ENCODE data around the gene DLX6. TPM values are rescaled to one million over a fixed set of nuclear protein-coding genes. Genes with fewer than 3 reads are reported as not detected.
A peak's percentile ranks its signal among the peaks of the same experiment; 100 is the strongest.

The DLX6 gene
- total and polyA plus RNA-seq, 4 donors = 0.17 TPM; not detected in 3

DNA sequence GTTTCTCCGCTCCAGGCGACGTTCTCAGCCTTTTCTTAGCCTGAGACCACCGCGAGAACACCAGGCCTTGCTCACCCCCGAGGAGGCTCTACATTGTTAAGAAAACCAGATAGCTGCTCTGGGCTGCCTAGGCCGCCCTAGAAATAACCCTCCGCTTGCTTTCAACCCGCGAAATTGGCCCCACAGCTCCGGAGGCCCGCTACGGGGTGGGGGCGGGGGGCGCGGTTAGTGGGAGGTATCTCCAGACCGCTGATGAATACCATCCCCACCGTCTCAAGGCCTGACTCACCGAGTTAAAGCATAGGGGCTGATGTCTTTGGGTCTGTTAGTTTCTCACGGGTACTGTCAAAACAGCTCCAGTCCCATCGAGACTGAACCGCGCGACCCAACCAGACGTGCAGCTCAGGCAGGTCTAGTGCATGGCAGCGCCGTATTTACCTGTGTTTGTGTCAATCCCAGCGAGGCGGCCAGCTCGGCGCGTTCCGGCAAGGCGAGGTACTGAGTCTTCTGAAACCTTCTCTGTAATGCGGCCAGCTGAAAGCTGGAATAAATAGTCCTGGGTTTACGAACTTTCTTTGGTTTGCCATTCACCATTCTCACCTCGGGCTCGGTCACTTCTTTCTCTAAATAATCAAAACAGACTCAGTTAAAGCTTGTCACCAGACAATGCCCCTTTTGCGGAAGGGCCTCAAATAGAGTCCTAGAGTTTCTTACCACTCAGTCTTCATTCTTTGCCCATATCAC is 16.6 kb downstream of the DLX6 start:
- DNase-seq (ENCODE audit: low read depth in 4 of 6, low spot score in 6 of 6) = peak in 2 of 6 donors; percentile 30 to 54
- H3K4me1 ChIP-seq (ENCODE audit: control insufficient read depth, insufficient read depth, low read length) = peaks cover 64% of the 10 kb centered on the region

DNA sequence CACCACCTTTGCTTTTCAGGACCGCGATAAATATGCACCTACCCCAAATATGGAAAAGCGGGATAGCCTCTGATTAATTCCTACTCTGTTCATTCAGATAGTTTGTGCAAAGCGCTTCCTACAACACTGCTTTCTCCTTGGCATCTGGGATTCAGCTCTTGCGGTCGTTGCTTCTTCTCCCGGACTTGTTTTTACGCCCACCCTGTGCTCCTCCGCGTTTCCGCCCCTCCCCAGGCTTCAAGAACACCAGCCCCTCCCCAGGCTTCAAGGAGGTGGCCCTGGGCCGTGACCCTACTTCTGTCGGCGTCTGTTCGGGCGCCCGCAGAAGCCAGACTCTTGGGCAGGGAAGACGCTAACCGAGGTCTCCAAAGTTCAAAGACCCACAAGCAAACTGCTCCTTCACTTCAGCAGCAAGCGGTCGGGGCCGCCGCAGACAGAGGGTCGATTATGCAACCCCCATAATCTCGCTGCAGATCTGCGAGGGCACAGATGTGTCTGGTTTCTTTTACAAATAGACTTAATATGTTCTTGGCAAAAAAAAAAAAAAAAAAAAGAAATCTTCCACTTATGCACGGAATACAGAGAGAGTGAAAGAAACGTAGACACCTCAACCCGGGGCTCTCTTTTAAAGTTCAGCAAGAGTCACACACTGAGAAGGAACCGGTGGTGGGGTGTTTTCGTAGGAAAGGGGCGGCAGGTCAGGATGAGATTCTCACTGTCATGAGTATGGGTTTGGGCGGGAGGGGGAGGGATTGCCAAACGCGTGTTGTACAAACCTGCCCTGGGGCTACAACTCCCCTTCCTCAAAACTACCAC is 17.3 kb downstream of the DLX6 start:
- peaks cover 100% of the 10 kb centered on the region for H3K27me3 ChIP-seq (ENCODE audit: control insufficient read depth, insufficient read depth, low read length)
- 3% methylated on average over 22 of the region's 35 CpGs for WGBS (ENCODE audit: insufficient coverage)
- H3K4me3 ChIP-seq (ENCODE audit: low read depth, low read length) = no peak overlapping the region

More for the DNA sequence above, 16.6 kb downstream of the DLX6 start:
- no peak overlapping the region for H3K4me3 ChIP-seq (ENCODE audit: low read depth, low read length)
- no peaks in the 10 kb centered on the region for H3K36me3 ChIP-seq (ENCODE audit: control insufficient read depth, insufficient read depth, low read length)
- H3K27me3 ChIP-seq (ENCODE audit: control insufficient read depth, insufficient read depth, low read length) = peaks cover 100% of the 10 kb centered on the region
- no peaks in the 10 kb centered on the region for H3K9me3 ChIP-seq (ENCODE audit: control insufficient read depth, insufficient read depth, low read length)
- 3% methylated on average over 24 of the region's 39 CpGs for WGBS (ENCODE audit: insufficient coverage)
- no peak overlapping the region for H3K27ac ChIP-seq (ENCODE audit: low read depth, low read length)

DNA sequence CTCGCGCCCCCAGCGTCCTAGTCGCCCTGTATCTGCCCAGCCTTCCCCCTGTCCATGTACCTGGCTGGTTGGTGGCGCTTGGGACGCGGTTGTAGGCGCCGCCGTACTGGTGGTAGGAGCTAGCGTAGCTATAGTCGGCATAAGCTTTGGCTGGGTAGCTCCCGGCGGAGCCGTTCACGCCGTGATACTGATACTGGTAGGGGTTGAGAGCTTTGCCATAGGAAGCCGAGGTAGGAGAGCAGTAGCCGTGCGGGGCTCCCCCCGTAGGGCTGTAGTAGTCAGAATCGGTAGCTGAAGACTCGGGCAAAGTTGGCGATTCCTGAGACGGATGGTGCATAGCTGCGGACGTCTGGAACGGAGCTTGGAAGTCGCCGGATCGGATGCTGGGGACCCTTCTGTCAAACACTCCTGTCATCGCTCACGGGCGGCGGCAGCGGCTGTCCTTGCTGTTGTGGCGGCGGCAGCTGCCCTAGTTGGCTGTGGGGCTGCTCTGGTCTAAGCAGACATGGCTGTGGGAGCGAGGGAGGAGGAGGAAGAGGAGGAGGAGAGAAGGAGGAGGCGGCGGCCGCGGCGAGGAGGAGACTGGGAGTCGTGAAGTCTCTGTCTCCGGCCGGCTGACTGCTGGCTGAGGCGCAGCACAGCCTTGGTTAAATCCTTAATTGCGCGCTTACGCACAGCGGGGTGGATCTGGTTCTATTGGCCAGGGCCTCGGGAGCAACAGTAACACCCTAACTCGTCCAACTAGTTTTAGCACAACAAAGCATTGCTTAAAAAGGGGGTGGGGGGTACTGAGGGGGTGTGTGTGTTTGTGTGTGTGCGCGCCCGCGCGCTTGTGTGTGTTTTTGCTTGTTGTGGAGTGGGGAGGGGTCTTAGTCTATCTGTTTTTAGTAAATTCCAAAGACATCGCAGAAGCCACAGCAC is 19.1 kb downstream of the DLX6 start, which contains the start of gene DLX5:
Gene DLX5 (minus strand): TSS at position 623 of the 921 bp plus-strand sequence. CDS start 208 bp downstream, at position 415.
- Histone ChIP-seq H3K4me1 (ENCODE audit: control insufficient read depth, insufficient read depth, low read length) (peaks cover 51% of the 10 kb centered on the region), H3K9me3 (ENCODE audit: control insufficient read depth, insufficient read depth, low read length) (no peaks in the 10 kb centered on the region), H3K4me3 (ENCODE audit: low read depth, low read length) (peak within 1 kb of the TSS; percentile 36), H3K36me3 (ENCODE audit: control insufficient read depth, insufficient read depth, low read length) (no peaks in the 10 kb centered on the region), H3K27ac (ENCODE audit: low read depth, low read length) (no peak within 1 kb of the TSS), H3K27me3 (ENCODE audit: control insufficient read depth, insufficient read depth, low read length) (peaks cover 86% of the 10 kb centered on the region)
- DNase-seq (ENCODE audit: low read depth in 4 of 6, low spot score in 6 of 6) = peak in 2 of 6 donors; percentile 44 to 76
- 2% methylated on average over 49 of the region's 60 CpGs for WGBS (ENCODE audit: insufficient coverage)

More for the DNA sequence above, 17.3 kb downstream of the DLX6 start:
- H3K9me3 ChIP-seq (ENCODE audit: control insufficient read depth, insufficient read depth, low read length) = no peaks in the 10 kb centered on the region
- DNase-seq (ENCODE audit: low read depth in 4 of 6, low spot score in 6 of 6) = peak in 2 of 6 donors; percentile 2 to 43
- H3K36me3 ChIP-seq (ENCODE audit: control insufficient read depth, insufficient read depth, low read length) = no peaks in the 10 kb centered on the region
- H3K4me1 ChIP-seq (ENCODE audit: control insufficient read depth, insufficient read depth, low read length) = peaks cover 62% of the 10 kb centered on the region
- no peak overlapping the region for H3K27ac ChIP-seq (ENCODE audit: low read depth, low read length)

DNA sequence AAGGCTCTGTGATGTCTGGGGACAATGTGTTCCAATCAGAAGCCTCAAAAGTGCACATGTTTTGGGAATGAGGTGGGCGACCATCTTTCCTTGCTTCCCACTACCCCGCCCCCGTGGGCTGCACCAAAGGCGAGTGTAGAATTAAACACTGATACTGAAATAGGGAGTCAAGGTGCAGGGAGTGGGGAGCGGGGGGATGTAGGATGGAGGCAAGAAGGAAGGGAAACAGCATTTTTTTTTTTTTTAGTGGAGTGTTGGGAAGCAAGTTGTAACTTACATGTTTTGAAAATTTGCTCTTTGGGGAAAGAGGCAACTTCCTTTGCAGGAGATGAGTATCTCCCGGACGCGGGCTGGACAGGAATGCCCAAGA is 19.8 kb downstream of the DLX6 start:
- no peak for DNase-seq (ENCODE audit: low read depth in 4 of 6, low spot score in 6 of 6)
- H3K36me3 ChIP-seq (ENCODE audit: control insufficient read depth, insufficient read depth, low read length) = no peaks in the 10 kb centered on the region
- peaks cover 79% of the 10 kb centered on the region for H3K27me3 ChIP-seq (ENCODE audit: control insufficient read depth, insufficient read depth, low read length)
- 0% methylated on average over 1 of the region's 8 CpGs for WGBS (ENCODE audit: insufficient coverage)
- no peak overlapping the region for H3K27ac ChIP-seq (ENCODE audit: low read depth, low read length)
- peaks cover 51% of the 10 kb centered on the region for H3K4me1 ChIP-seq (ENCODE audit: control insufficient read depth, insufficient read depth, low read length)
- H3K9me3 ChIP-seq (ENCODE audit: control insufficient read depth, insufficient read depth, low read length) = no peaks in the 10 kb centered on the region
- no peak overlapping the region for H3K4me3 ChIP-seq (ENCODE audit: low read depth, low read length)

DNA sequence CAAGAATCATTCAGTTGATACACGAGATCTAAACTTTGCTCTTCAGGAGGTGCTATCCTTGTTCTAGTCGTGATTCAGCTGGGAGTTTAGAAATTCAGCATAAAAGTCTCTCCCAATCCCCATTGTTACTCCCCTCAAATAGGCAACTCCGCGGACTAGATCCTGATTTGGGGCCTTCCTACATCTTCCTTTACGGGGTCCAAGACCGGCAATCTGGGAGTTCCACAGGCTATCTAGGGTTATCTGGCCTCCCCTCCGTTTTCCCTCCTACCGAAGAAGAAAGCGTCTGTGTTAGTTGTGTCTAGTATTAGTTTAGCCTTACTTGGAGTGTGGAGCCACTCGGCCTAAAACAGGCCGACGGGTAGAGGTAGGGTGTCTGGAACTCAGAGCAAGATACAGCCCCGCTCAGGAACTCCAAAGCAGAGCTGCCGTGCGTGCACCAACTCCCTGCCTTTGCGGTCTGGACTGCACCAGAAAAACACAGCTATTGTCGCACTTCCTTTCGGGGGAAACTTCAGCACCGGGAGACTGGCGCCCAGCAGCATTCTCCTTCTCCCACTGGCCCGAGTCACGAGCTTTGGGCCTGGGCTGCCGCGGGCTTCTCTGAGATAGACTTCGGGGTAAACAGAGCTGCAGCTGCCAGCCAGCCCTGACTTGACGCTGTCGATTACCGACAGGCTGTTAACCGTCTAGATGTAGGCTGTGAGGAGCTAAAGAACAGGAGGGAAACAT is 20.8 kb downstream of the DLX6 start:
- H3K27ac ChIP-seq (ENCODE audit: low read depth, low read length) = no peak overlapping the region
- peak in 2 of 6 donors; percentile 29 to 46 for DNase-seq (ENCODE audit: low read depth in 4 of 6, low spot score in 6 of 6)
- H3K27me3 ChIP-seq (ENCODE audit: control insufficient read depth, insufficient read depth, low read length) = peaks cover 69% of the 10 kb centered on the region
- H3K4me1 ChIP-seq (ENCODE audit: control insufficient read depth, insufficient read depth, low read length) = peaks cover 45% of the 10 kb centered on the region
- no peak overlapping the region for H3K4me3 ChIP-seq (ENCODE audit: low read depth, low read length)
- H3K9me3 ChIP-seq (ENCODE audit: control insufficient read depth, insufficient read depth, low read length) = no peaks in the 10 kb centered on the region
- 6% methylated on average over 23 of the region's 29 CpGs for WGBS (ENCODE audit: insufficient coverage)
- no peaks in the 10 kb centered on the region for H3K36me3 ChIP-seq (ENCODE audit: control insufficient read depth, insufficient read depth, low read length)

DNA sequence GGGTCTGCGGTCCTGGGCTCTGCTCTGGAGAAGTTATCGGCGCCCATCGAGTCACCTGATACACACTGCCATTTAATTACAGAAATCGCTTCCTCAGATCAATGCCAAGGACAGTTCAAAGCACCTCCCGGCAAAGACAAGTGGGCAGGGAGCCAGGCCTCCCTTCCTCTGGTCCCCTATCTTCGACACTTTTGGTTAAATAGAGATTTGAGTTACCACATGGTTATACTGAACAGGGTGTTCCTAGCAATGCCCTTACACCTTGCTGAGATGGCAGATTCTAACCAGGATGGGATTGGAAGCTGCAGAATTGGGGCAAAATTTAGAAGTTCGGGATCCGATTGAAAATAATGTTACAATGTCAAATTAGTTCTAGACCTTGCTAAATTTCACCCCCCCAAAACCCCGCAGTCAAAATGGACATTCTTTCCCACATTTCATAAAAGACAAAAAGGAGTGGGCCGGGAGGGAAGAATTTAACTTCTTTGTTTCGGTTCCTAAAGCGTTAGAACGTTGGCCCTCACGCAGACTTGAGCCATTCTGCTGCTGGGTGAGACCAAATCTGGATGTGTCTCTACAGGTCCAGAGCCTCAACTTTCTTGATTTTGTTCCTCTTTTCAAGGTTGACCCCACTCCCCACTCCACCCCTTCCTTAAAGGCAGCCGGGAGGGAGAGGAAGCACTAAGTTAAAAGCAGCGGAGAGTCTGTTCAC is 21.5 kb downstream of the DLX6 start:
- H3K9me3 ChIP-seq (ENCODE audit: control insufficient read depth, insufficient read depth, low read length) = no peaks in the 10 kb centered on the region
- 14% methylated on average over 10 of the region's 17 CpGs for WGBS (ENCODE audit: insufficient coverage)
- no peaks in the 10 kb centered on the region for H3K36me3 ChIP-seq (ENCODE audit: control insufficient read depth, insufficient read depth, low read length)
- H3K4me3 ChIP-seq (ENCODE audit: low read depth, low read length) = no peak overlapping the region
- peaks cover 37% of the 10 kb centered on the region for H3K4me1 ChIP-seq (ENCODE audit: control insufficient read depth, insufficient read depth, low read length)
- peak in 1 of 6 donors; percentile 29 for DNase-seq (ENCODE audit: low read depth in 4 of 6, low spot score in 6 of 6)
- H3K27ac ChIP-seq (ENCODE audit: low read depth, low read length) = no peak overlapping the region
- peaks cover 62% of the 10 kb centered on the region for H3K27me3 ChIP-seq (ENCODE audit: control insufficient read depth, insufficient read depth, low read length)

DNA sequence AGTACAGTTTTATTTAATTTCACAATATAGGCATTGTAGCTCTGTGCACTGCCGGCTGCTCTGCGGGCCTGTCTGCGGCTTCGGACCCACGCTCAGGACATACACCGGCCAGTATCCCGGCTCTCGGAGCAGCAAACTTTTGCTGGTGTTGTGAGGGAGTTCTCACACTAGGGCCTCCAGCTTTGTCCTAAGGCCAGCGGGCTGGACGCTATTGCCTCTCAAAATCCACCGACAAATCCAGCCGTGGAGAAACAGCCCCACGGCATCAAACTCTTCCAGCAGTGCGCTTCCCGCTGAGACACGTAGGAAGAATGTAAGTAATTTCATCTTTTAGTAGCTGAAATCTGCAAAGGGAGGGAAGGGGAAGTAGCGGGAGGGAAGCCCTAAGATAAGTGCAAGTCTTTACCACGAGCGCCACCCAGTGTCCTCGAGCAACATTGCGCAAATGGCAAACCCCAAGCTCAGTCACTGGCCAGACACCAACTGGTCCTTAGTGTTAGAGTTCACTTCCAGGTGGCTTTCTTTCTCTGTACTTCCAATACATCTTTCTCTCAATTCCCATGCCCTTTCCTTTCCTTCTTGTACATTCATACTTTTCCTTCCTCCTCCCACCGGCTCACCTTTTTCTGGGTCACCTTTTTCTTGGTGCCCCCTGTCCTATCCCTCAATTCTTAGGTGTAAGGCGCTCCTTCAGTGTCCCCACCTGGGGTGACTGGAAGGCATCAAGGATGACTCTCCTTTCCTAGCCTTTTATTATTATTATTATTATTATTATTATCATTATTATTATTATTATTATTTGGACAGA is 22.3 kb downstream of the DLX6 start:
- DNase-seq (ENCODE audit: low read depth in 4 of 6, low spot score in 6 of 6) = peak in 5 of 6 donors; percentile 70 to 96 (median 81)
- Histone ChIP-seq H3K4me1 (ENCODE audit: control insufficient read depth, insufficient read depth, low read length) (peaks cover 32% of the 10 kb centered on the region), H3K4me3 (ENCODE audit: low read depth, low read length) (peak overlapping the region; percentile 45), H3K27ac (ENCODE audit: low read depth, low read length) (no peak overlapping the region), H3K9me3 (ENCODE audit: control insufficient read depth, insufficient read depth, low read length) (no peaks in the 10 kb centered on the region), H3K36me3 (ENCODE audit: control insufficient read depth, insufficient read depth, low read length) (no peaks in the 10 kb centered on the region), H3K27me3 (ENCODE audit: control insufficient read depth, insufficient read depth, low read length) (peaks cover 57% of the 10 kb centered on the region)
- WGBS (ENCODE audit: insufficient coverage) = under 1% methylated on average over 11 of the region's 23 CpGs
